Measurements from ENCODE around the gene PLIN5. TPM values are rescaled to one million over a fixed set of nuclear protein-coding genes. Genes with fewer than 3 reads are reported as not detected.
A peak's percentile ranks its signal among the peaks of the same experiment; 100 is the strongest.

Gene PLIN5
- total and polyA plus RNA-seq, 2 of the 8 experiments (the other 6 are each of a cell fraction or from before 2014, with no cell fraction given) = 2.0 to 2.5 TPM

DNA sequence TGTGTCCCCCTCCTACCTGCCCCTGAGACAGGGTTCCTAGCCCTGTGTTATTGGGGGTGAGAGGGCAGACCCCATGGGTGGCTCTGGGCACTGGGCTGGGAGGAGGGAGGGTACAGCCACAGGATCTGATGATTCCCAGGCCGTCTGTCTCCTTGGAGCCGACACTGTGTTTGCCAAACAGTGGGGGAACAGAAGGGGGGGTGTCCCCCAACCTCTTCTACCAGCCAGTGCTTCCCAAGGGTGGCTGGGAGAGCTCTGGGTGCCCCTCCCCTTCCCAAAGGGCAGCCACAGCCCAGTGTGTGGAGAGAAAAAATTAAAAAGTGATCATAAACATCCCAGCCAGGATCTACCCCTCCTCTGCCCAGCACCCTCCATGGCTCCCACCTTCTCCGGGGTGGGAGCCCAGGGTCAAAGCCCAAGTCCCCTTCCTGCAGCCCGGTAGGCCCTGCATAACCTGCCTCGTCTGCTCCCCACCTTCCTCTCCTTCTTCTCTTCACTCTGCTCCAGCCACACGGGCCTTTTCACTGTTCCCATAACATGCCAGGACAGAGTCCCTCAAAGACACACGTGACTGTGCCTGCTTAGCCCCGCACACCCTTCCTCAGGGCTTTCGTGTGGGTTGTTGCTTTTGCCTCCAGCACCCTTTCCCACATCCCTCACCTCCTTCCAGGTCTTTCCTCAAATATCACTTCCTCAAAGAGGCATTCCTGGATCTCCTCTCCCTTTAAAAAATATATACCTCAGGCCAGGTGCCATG lies 15.3 kb downstream of the PLIN5 start:
- WGBS, 2 experiments (ENCODE audit: extremely low coverage in 1 of 2, insufficient coverage in 1 of 2, insufficient read length in 1 of 2, insufficient replicate concordance in 2 of 2, low coverage in 1 of 2, low lambda C conversion rate in 2 of 2, missing lambda C conversion rate in 1 of 2) = 84% methylated on average over 8 of the region's 9 CpGs; no CpG with 5 or more reads in 1 of the 2 experiments
- POLR2A ChIA-PET (ENCODE audit: partially characterized antibody) = interaction anchor here (1.2 to 3.8 kb wide), 4 partner anchors 12 to 113 kb away, joined by 3 to 27 read pairs (median 9); partner anchors contain the start of gene PLIN5
- no peak overlapping the region for H4K91ac ChIP-seq (replicated peaks; ENCODE audit: insufficient read length, low read length)
- H2BK5ac ChIP-seq (ENCODE audit: low read depth, low read length) = no peak overlapping the region
- H3K56ac ChIP-seq (replicated peaks; ENCODE audit: insufficient read length, low read depth, low read length) = no peak overlapping the region
- CTCF ChIA-PET (ENCODE audit: partially characterized antibody) = interaction anchor here (1.8 to 8.9 kb wide), 2 partner anchors 10 to 18 kb away, joined by 3 to 174 read pairs; partner anchors contain the start of genes LRG1 and PLIN5
- peaks cover 0 to 3% (median under 1%) of the 10 kb centered on the region in 4 experiments; a peak in 4 of 7 replicates for H3K4me1 ChIP-seq (replicated peaks in 1 of 4; ENCODE audit: control insufficient read depth in 3 of 4, insufficient read depth in 4 of 4, low read length in 3 of 4)
- H3K23ac ChIP-seq (ENCODE audit: insufficient read length) = no peak overlapping the region
- H2BK20ac ChIP-seq (ENCODE audit: low read length) = no peak overlapping the region
- no peak overlapping the region; the same call in 1 of the 2 replicates for H4K8ac ChIP-seq (ENCODE audit: extremely low read depth, insufficient read depth, low read length)
- H3K4me2 ChIP-seq (ENCODE audit: insufficient read depth in 1 of 2, low read depth in 2 of 2, low read length in 2 of 2) = no peak overlapping the region
- peaks cover 0 to 21% (median 15%) of the 10 kb centered on the region in 4 experiments; a peak in 5 of 7 replicates for H3K27me3 ChIP-seq (replicated peaks in 1 of 4; ENCODE audit: control insufficient read depth in 3 of 4, extremely low read depth in 1 of 4, insufficient read depth in 3 of 4, low read length in 3 of 4)
- peak overlapping the region; percentile 65; the same call in 1 of the 2 replicates for H2AK5ac ChIP-seq (ENCODE audit: low read depth, low read length)
- no peaks in the 10 kb centered on the region for H3K23me2 ChIP-seq (ENCODE audit: low read depth, low read length)
- H3K14ac ChIP-seq (ENCODE audit: insufficient read length) = no peak overlapping the region
- H3K79me2 ChIP-seq (ENCODE audit: control insufficient read depth in 1 of 2, insufficient read depth in 2 of 2, low read length in 2 of 2) = no peaks in the 10 kb centered on the region
- no peaks in the 10 kb centered on the region for H3K9me3 ChIP-seq (ENCODE audit: insufficient read depth in 2 of 2, low read depth in 1 of 2, low read length in 1 of 2)
- H3K18ac ChIP-seq (ENCODE audit: extremely low read depth, low read length) = no peak overlapping the region
- H3K27ac ChIP-seq (ENCODE audit: low read depth, low read length) = no peak overlapping the region
- 0 out of 2 replicates have a peak overlapping the region, but pooled peaks have one; percentile 9 for H2BK12ac ChIP-seq (ENCODE audit: low read depth, low read length)
- H2BK120ac ChIP-seq (replicated peaks; ENCODE audit: low read depth, low read length) = no peak overlapping the region
- no peaks in the 10 kb centered on the region for H3K36me3 ChIP-seq (ENCODE audit: control insufficient read depth in 2 of 4, insufficient read depth in 4 of 4, low read length in 3 of 4)
- no peak for TF ChIP-seq PHF8 (conservative IDR thresholded peaks at IDR 0.05; ENCODE audit: low read depth, low read length)
- no peak for TF ChIP-seq HDAC6 (IDR thresholded peaks at IDR 0.05; ENCODE audit: low read depth, low read length)
- TF ChIP-seq KDM1A (IDR thresholded peaks at IDR 0.05; ENCODE audit: borderline replicate concordance, low read length) = 0 out of 2 replicates have a peak, but pooled peaks have one; percentile 12
- no peaks in the 10 kb centered on the region for H4K20me1 ChIP-seq (replicated peaks in 1 of 2; ENCODE audit: control insufficient read depth in 1 of 2, insufficient read depth in 2 of 2, low read length in 2 of 2)
- H2AFZ ChIP-seq (ENCODE audit: low read length) = no peak overlapping the region
- H4K5ac ChIP-seq (ENCODE audit: insufficient read length, low read depth, low read length) = no peak overlapping the region
- H3K79me1 ChIP-seq (ENCODE audit: low read depth, low read length) = no peaks in the 10 kb centered on the region
- DNase-seq (ENCODE audit: low read depth in 1 of 2, low spot score in 2 of 2) (no peak), FAIRE-seq (no peak)
- no peak overlapping the region for H3K4me3 ChIP-seq (ENCODE audit: extremely low read depth in 1 of 4, insufficient read depth in 2 of 4, low read depth in 3 of 4, low read length in 4 of 4)
- no peak overlapping the region for H2BK15ac ChIP-seq (ENCODE audit: low read length)
- H3K4ac ChIP-seq (replicated peaks; ENCODE audit: insufficient read length, low read depth, low read length) = no peak overlapping the region
- no peak overlapping the region; a peak in 1 of 7 replicates for H3K9ac ChIP-seq (replicated peaks in 1 of 4; ENCODE audit: extremely low read depth in 1 of 4, low read depth in 3 of 4, low read length in 3 of 4)
